CD4-positive, alpha-beta T cell (primary cell): ENCODE data around the gene UNC13C. TPM values are rescaled to one million over a fixed set of nuclear protein-coding genes. Genes with fewer than 3 reads are reported as not detected.

ENCODE experiments used
- ATAC-seq: fragments of 200-7000 bp; cut with Tn5 transposase; one replicate; pipeline ENCODE4 v1.10.0; 2022; ENCODE audit warnings: mild to moderate bottlenecking; ENCODE audit not compliant: poor library complexity
- CTCF ChIA-PET: fragments of 350-600 bp; sonication (Branson Sonifier 250); formaldehyde crosslinking; loops from one replicate; lab custom pipeline; 2021; ENCODE audit warnings: antibody characterized with exemption, inconsistent platforms; lab: Charles Lee
- POLR2A ChIA-PET: fragments of 350-600 bp; sonication (Branson Sonifier 250); formaldehyde crosslinking; loops from one replicate; lab custom pipeline; 2021; ENCODE audit warnings: antibody characterized with exemption, inconsistent platforms; lab: Charles Lee
- DNase-seq, 14 experiments: peaks; one replicate each; pipeline ENCODE4 v3.0.0-alpha.2; 2013 to 2020; ENCODE audit warnings: mixed read lengths in 2 of 14
- H3K27ac ChIP-seq, 2 donors: one replicate each; pipeline versions ENCODE4 v1.5.1 to v1.7.0; 2013; ENCODE audit warnings: low read length in 2 of 2, low read depth in 1 of 2, mild to moderate bottlenecking in 1 of 2
- H3K27me3 ChIP-seq, 2 experiments: 1 replicate in 1 of 2; 2 replicates in 1 of 2; pipeline versions ENCODE4 v1.6.1 to v1.7.0; 2013; ENCODE audit warnings: low read length in 2 of 2, control low read depth in 1 of 2, mild to moderate bottlenecking in 1 of 2, moderate library complexity in 1 of 2; ENCODE audit not compliant: insufficient read depth in 2 of 2, control insufficient read depth in 1 of 2
- H3K36me3 ChIP-seq: one replicate; pipeline ENCODE4 v1.6.1; 2013; ENCODE audit warnings: low read length, control low read depth; ENCODE audit not compliant: insufficient read depth
- H3K4me1 ChIP-seq: one replicate; pipeline ENCODE4 v1.6.1; 2013; ENCODE audit warnings: low read length, control low read depth; ENCODE audit not compliant: insufficient read depth
- H3K4me3 ChIP-seq: one replicate; pipeline ENCODE4 v1.5.1; 2013; ENCODE audit warnings: mild to moderate bottlenecking, low read length, moderate library complexity
- H3K9me3 ChIP-seq, 2 experiments: 1 replicate in 1 of 2; 2 replicates in 1 of 2; pipeline versions ENCODE4 v1.6.1 to v1.7.0; 2013; ENCODE audit warnings: low read length in 2 of 2, mild to moderate bottlenecking in 2 of 2, control low read depth in 1 of 2, moderate library complexity in 1 of 2; ENCODE audit not compliant: control insufficient read depth in 1 of 2, insufficient read depth in 1 of 2
- H3K27ac Mint-ChIP-seq: one replicate; pipeline ENCODE4 v1.8.0; 2020; ENCODE audit warnings: mixed read lengths
- H3K27me3 Mint-ChIP-seq: one replicate; pipeline ENCODE4 v1.8.0; 2021; ENCODE audit warnings: mixed read lengths
- H3K36me3 Mint-ChIP-seq: one replicate; pipeline ENCODE4 v1.8.0; 2021; ENCODE audit warnings: low read depth, mixed read lengths
- H3K4me1 Mint-ChIP-seq: one replicate; pipeline ENCODE4 v1.8.0; 2021; ENCODE audit warnings: low read depth, mixed read lengths
- H3K4me3 Mint-ChIP-seq: one replicate; pipeline ENCODE4 v1.8.0; 2020; ENCODE audit warnings: mild to moderate bottlenecking, mixed read lengths
- H3K9me3 Mint-ChIP-seq: one replicate; pipeline ENCODE4 v1.8.0; 2020; ENCODE audit warnings: mixed read lengths
- intact Hi-C, 2 experiments: fragments of 100-400 bp; cut with DNase I in 1 of 2; cut with micrococcal nuclease in 1 of 2; formaldehyde crosslinking; loops; one replicate each; pipeline versions ENCODE4 v1.15.1 to v1.9.0; 2023 to 2025; cut with DNase I, micrococcal nuclease
- total RNA-seq, 174 experiments: library from RNA in 2 of 174; stranded (reverse) in 2 of 174; gene quantifications; one replicate each; pipeline ENCODE4 v1.2.3 and lab custom pipeline; 2021 to 2026
- TF ChIP-seq, protein P1 (sequence below): fragments of 200-600 bp; IDR thresholded peaks from one replicate; pipeline ENCODE4 v1.8.0; 2022; ENCODE audit warnings: antibody characterized with exemption, mild to moderate bottlenecking

The UNC13C gene
- total RNA-seq, 2 experiments from 2014 or later: not detected

GRCh38 chr15:53976844-53977392, 1.3 kb upstream of the UNC13C start:
- CTCF ChIA-PET: no interaction called here
- intact Hi-C loops: no loop called here
- peaks cover 0 to 5% of the 10 kb centered on the region in 2 experiments for H3K9me3 ChIP-seq

DNA sequence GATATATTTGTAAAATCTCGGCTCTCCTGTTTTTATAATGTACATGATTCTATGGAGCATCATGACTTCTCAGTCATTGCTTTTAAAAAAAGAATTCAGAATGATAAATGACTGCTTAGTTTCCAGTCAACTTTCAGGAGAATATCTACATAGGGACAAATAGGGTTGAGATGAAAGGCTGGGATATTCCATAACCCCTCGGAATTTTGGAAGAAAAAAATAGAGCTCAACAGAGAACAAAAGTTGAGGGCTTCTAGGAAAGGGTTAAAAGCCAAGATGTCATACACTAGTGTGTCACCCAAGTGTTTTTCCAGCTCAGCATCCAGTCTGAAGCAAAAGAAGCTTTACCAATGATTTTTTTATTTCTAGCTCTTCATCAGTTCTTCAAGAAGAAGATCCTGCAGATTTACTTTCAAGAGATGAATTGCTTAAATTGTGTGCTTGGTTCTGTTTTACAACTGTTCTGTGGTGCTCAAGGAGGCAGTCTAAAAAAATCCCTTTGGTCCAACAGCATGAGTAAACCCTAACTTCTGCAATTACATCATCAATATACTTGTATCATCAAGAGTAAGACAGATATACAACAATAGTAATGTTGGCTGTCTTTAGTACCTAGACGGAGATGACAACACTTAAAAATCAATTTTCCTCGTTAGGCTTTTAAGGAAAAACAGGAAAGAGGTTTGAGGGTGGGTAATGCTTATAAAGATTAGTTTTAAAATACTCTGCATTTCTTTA, 979 bp downstream of the UNC13C start:
- Mint-ChIP-seq H3K4me3 (no peak overlapping the region), H3K9me3 (no peaks in the 10 kb centered on the region), H3K27ac (no peak overlapping the region), H3K4me1 (no peaks in the 10 kb centered on the region), H3K36me3 (no peaks in the 10 kb centered on the region), H3K27me3 (peaks cover 35% of the 10 kb centered on the region)
- ChIA-PET CTCF (no interaction called here), POLR2A (no interaction called here)
- TF ChIP-seq, protein P1, sequence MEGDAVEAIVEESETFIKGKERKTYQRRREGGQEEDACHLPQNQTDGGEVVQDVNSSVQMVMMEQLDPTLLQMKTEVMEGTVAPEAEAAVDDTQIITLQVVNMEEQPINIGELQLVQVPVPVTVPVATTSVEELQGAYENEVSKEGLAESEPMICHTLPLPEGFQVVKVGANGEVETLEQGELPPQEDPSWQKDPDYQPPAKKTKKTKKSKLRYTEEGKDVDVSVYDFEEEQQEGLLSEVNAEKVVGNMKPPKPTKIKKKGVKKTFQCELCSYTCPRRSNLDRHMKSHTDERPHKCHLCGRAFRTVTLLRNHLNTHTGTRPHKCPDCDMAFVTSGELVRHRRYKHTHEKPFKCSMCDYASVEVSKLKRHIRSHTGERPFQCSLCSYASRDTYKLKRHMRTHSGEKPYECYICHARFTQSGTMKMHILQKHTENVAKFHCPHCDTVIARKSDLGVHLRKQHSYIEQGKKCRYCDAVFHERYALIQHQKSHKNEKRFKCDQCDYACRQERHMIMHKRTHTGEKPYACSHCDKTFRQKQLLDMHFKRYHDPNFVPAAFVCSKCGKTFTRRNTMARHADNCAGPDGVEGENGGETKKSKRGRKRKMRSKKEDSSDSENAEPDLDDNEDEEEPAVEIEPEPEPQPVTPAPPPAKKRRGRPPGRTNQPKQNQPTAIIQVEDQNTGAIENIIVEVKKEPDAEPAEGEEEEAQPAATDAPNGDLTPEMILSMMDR: no peak
- no peak overlapping the region for H3K27ac ChIP-seq
- ATAC-seq: no peak
- no peaks in the 10 kb centered on the region for H3K4me1 ChIP-seq
- H3K27me3 ChIP-seq: peaks cover 6 to 14% of the 10 kb centered on the region in 2 experiments
- peaks cover 0 to 5% of the 10 kb centered on the region in 2 experiments for H3K9me3 ChIP-seq
- H3K36me3 ChIP-seq: no peaks in the 10 kb centered on the region
- H3K4me3 ChIP-seq: no peak overlapping the region
- no peak for DNase-seq
- intact Hi-C loops: no loop called here

More at GRCh38 chr15:53976844-53977392, 1.3 kb upstream of the UNC13C start:
- Mint-ChIP-seq H3K4me1 (no peaks in the 10 kb centered on the region), H3K4me3 (no peak overlapping the region), H3K9me3 (no peaks in the 10 kb centered on the region), H3K36me3 (no peaks in the 10 kb centered on the region), H3K27me3 (peaks cover 42% of the 10 kb centered on the region), H3K27ac (no peak overlapping the region)
- no peak overlapping the region for H3K4me3 ChIP-seq
- no peaks in the 10 kb centered on the region for H3K36me3 ChIP-seq
- no peaks in the 10 kb centered on the region for H3K4me1 ChIP-seq
- H3K27me3 ChIP-seq: peaks cover 6 to 14% of the 10 kb centered on the region in 2 experiments
- ATAC-seq (no peak), DNase-seq (no peak)
- TF ChIP-seq, protein P1: no peak
- H3K27ac ChIP-seq: no peak overlapping the region
- POLR2A ChIA-PET: no interaction called here

GRCh38 chr15:53980021-53980420, 1.8 kb downstream of the UNC13C start:
- H3K27ac Mint-ChIP-seq: no peak overlapping the region
- TF ChIP-seq, protein P1: no peak
- H3K4me3 Mint-ChIP-seq: no peak overlapping the region
- ChIA-PET CTCF (no interaction called here), POLR2A (no interaction called here)
- H3K9me3 Mint-ChIP-seq: no peaks in the 10 kb centered on the region
- peaks cover 35% of the 10 kb centered on the region for H3K27me3 Mint-ChIP-seq
- DNase-seq (no peak), ATAC-seq (no peak)
- intact Hi-C loops: no loop called here
- H3K4me1 Mint-ChIP-seq: no peaks in the 10 kb centered on the region
- Histone ChIP-seq H3K4me1 (no peaks in the 10 kb centered on the region), H3K9me3 (peaks cover 0 to 5% of the 10 kb centered on the region in 2 experiments), H3K4me3 (no peak overlapping the region), H3K36me3 (no peaks in the 10 kb centered on the region), H3K27ac (no peak overlapping the region), H3K27me3 (peaks cover 6 to 14% of the 10 kb centered on the region in 2 experiments)
- no peaks in the 10 kb centered on the region for H3K36me3 Mint-ChIP-seq
